ENCODE data around the gene CBX3.
"Not testable (repeated sequence)": the region's sequence is repeated elsewhere in the genome, so short reads cannot be mapped to it uniquely, and the experiment has no call there.

The CBX3 gene

DNA sequence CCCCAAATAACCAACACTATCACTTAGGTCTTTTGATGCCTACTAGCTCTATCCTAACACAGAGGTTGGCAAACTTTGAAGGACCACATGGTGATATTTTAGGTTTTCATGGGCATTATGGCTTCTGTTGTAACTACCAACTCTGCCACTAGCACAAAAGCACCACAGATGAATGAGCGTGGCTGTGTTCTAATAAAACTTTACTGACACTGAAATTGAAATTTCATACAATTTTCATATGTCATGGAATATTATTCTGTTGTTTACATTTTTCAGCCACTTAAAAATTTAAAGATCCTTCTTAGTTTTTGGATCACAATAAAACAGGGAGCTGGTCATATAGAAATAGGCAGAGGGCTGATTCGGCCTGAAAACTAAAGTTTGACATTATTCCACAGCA is 26.4 kb downstream of the CBX3 start:
- no peak for DNase-seq
- in situ Hi-C loops (cut with HindIII; ENCODE audit: low pct_ligation_motif_present, low pct_unique_long_range_greater_than_20kb, low sequenced_read_pairs): no loop called here

DNA sequence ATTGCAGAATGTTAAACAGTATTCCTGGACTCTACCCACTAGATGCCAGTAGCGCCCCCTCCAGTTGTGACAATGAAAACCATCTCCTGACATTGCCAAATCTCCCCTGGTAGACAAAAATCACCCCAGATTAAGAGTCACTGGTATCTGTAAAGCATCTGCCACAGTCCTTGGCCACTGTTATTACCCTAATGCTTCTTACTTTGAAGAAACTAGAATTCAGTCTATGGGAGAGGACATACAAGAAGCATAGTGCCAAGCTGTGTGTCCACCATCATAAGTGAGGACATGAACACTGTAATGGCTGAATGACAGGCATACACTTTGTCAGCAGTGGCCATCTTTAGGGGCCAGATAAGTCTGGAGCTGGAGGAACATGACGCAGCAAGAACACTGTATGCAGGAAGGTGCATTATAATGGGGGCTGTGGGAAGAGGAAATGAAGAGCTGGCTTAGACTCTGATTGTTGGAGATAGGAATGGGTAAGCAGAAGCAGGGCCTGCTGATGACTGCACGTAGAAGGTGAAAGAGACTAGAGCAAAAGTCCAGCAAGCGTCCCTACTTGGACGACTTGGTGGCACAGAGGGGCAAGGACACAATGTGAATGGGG is 32.5 kb downstream of the CBX3 start:
- no peak for DNase-seq
- in situ Hi-C loops (cut with HindIII; ENCODE audit: low pct_ligation_motif_present, low pct_unique_long_range_greater_than_20kb, low sequenced_read_pairs): no loop called here

GRCh38 chr7:26237035-26237807 is 35.7 kb downstream of the CBX3 start:
- no peak for DNase-seq
- in situ Hi-C loops (cut with HindIII; ENCODE audit: low pct_ligation_motif_present, low pct_unique_long_range_greater_than_20kb, low sequenced_read_pairs): no loop called here

DNA sequence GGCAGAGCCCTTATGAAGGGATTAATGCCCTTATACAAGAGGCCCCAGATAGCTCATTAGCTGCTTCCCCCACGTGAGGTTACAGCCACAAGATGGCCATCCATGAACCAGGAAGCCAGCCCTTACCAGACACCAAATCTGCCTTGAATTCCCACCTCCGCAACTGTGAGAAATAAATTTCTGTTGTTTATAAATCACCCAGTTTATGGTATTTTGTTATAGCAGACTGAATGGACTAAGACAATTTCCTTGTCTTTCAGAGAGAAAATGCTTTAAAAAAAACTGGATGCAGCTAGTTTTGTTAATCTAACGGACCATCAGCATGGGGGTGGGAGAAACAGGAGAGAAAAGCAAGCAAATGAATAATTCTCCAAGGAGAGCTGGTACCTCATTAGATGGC is 36.5 kb downstream of the CBX3 start:
- in situ Hi-C loops (cut with HindIII; ENCODE audit: low pct_ligation_motif_present, low pct_unique_long_range_greater_than_20kb, low sequenced_read_pairs): no loop called here
- DNase-seq: no peak

GRCh38 chr7:26245150-26245549 is 43.6 kb downstream of the CBX3 start:
- DNase-seq: no peak
- in situ Hi-C loops (cut with HindIII; ENCODE audit: low pct_ligation_motif_present, low pct_unique_long_range_greater_than_20kb, low sequenced_read_pairs): no loop called here

GRCh38 chr7:26250239-26250638 is 48.7 kb downstream of the CBX3 start:
- DNase-seq: no peak
- in situ Hi-C loops (cut with HindIII; ENCODE audit: low pct_ligation_motif_present, low pct_unique_long_range_greater_than_20kb, low sequenced_read_pairs): no loop called here

DNA sequence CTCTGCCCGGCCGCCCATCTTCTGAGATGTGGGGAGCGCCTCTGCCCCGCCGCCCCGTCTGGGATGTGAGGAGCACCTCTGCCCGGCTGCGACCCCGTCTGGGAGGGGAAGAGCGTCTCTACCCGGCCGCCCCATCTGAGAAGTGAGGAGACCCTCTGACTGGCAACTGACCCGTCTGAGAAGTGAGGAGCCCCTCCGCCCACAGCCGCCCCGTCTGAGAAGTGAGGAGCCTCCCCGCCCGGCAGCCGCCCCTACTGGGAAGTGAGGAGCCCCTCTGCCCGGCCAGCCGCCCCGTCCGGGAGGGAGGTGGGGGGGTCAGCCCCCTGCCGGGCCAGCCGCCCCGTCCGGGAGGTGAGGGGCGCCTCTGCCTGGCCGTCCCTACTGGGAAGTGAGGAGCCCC is 60.3 kb downstream of the CBX3 start:
- DNase-seq; in situ Hi-C loops (cut with HindIII; ENCODE audit: low pct_ligation_motif_present, low pct_unique_long_range_greater_than_20kb, low sequenced_read_pairs): not testable (repeated sequence)
